Bronchial epithelial cell (primary cell): Measurements from ENCODE around the gene RAD52. TPM values are rescaled to one million over a fixed set of nuclear protein-coding genes. Genes with fewer than 3 reads are reported as not detected.
A peak's percentile ranks its signal among the peaks of the same experiment; 100 is the strongest.

Source experiments
- DNase-seq: peaks from one replicate; pipeline ENCODE4 v3.0.0-alpha.2; 2010; ENCODE audit warnings: low read depth
- FAIRE-seq: peaks from 2 replicates; lab custom pipeline; 2011; peaks lifted over from hg19 to GRCh38; lab: Jason Lieb, UNC
- H3K27me3 ChIP-seq: 2 replicates; pipeline ENCODE4 v1.5.1; 2011; ENCODE audit warnings: low read length; ENCODE audit not compliant: control insufficient read depth, insufficient read depth
- H3K36me3 ChIP-seq: 2 replicates; pipeline ENCODE4 v1.5.1; 2011; ENCODE audit warnings: low read length; ENCODE audit not compliant: control insufficient read depth, insufficient read depth
- H3K4me3 ChIP-seq: 2 replicates; pipeline ENCODE4 v1.5.1; 2011; ENCODE audit warnings: mild to moderate bottlenecking, low read depth, low read length, control low read depth
- total RNA-seq: library from RNA; depleted of rRNA; stranded (reverse); fragments of >200 nt; gene quantifications from 2 replicates; pipeline ENCODE4 v1.2.1, GENCODE V29; 2014
- TF ChIP-seq, protein P1 (sequence below): IDR thresholded peaks from 2 replicates; pipeline ENCODE4 v1.5.1; 2011; ENCODE audit warnings: mild to moderate bottlenecking, moderate library complexity, low read length, control low read depth, inconsistent platforms; ENCODE audit not compliant: insufficient read depth, severe bottlenecking

The RAD52 gene
- total RNA-seq, 1 donor from 2014 or later, result 16.3 TPM

DNA sequence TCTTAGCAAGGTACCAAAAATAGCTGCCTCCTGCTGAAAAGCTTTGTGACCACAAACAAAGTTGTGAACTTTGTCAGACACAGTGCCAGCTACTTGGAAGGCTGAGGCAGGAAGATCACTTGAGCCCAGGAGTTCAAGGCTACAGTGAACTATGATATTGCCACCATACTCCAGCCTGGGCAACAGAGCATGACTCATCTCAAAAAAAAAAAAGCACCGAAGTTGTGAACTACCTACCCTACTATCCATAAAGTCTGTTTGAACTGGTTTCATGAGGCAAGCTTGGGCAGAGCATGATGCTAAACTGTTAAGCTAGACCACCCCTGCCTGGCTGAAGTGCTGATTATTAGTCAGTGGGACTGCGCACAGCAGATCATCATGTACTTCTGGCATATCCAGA is 75.5 kb downstream of the RAD52 start:
- FAIRE-seq, result no peak
- TF ChIP-seq, protein P1, sequence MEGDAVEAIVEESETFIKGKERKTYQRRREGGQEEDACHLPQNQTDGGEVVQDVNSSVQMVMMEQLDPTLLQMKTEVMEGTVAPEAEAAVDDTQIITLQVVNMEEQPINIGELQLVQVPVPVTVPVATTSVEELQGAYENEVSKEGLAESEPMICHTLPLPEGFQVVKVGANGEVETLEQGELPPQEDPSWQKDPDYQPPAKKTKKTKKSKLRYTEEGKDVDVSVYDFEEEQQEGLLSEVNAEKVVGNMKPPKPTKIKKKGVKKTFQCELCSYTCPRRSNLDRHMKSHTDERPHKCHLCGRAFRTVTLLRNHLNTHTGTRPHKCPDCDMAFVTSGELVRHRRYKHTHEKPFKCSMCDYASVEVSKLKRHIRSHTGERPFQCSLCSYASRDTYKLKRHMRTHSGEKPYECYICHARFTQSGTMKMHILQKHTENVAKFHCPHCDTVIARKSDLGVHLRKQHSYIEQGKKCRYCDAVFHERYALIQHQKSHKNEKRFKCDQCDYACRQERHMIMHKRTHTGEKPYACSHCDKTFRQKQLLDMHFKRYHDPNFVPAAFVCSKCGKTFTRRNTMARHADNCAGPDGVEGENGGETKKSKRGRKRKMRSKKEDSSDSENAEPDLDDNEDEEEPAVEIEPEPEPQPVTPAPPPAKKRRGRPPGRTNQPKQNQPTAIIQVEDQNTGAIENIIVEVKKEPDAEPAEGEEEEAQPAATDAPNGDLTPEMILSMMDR, result no peak
- H3K36me3 ChIP-seq, result peaks cover 4% of the 10 kb centered on the region
- DNase-seq, result peak; percentile 68
- no peak overlapping the region for H3K4me3 ChIP-seq
- no peaks in the 10 kb centered on the region for H3K27me3 ChIP-seq

- Histone ChIP-seq H3K4me3 (no peak overlapping the region), H3K36me3 (peaks cover 11% of the 10 kb centered on the region), H3K27me3 (no peaks in the 10 kb centered on the region)
- TF ChIP-seq, protein P1, result no peak
- no peak for DNase-seq
- FAIRE-seq, result no peak
Measured at GRCh38 chr12:870378-870777, 79.1 kb downstream of the RAD52 start.

GRCh38 chr12:868722-869121 is 80.8 kb downstream of the RAD52 start:
- no peak for FAIRE-seq
- TF ChIP-seq, protein P1, result no peak
- Histone ChIP-seq H3K36me3 (peaks cover 9% of the 10 kb centered on the region), H3K4me3 (no peak overlapping the region), H3K27me3 (no peaks in the 10 kb centered on the region)
- no peak for DNase-seq

GRCh38 chr12:867905-868304 is 81.6 kb downstream of the RAD52 start:
- FAIRE-seq, result no peak
- no peak for DNase-seq
- Histone ChIP-seq H3K36me3 (peaks cover 9% of the 10 kb centered on the region), H3K4me3 (no peak overlapping the region), H3K27me3 (no peaks in the 10 kb centered on the region)
- TF ChIP-seq, protein P1, result no peak

- no peak for FAIRE-seq
- Histone ChIP-seq H3K36me3 (peaks cover 15% of the 10 kb centered on the region), H3K27me3 (no peaks in the 10 kb centered on the region), H3K4me3 (no peak overlapping the region)
- TF ChIP-seq, protein P1, result no peak
- no peak for DNase-seq
Measured at GRCh38 chr12:865614-866013, 83.9 kb downstream of the RAD52 start.

DNA sequence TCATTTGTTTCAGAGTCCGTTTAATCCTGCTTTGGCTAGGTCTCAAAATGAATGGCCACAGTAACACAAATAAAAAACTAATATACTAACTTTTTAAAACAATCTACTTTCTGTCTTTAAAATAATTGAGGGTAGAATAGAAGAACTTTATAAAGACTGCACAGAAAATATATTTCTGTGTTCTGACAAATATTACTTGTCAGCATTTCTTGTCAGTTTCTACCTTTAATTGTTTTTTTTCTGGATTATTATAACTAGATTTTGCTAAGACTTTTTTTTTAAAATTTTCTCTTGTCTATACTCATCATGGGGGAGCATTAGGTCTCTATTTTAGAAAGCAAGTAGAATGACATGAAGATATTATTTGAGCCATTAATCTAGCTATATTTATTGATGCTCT is 86.2 kb downstream of the RAD52 start:
- DNase-seq, result no peak
- H3K27me3 ChIP-seq, result no peaks in the 10 kb centered on the region
- H3K36me3 ChIP-seq, result peaks cover 15% of the 10 kb centered on the region
- H3K4me3 ChIP-seq, result no peak overlapping the region
- TF ChIP-seq, protein P1, result no peak
- FAIRE-seq, result no peak
